Activated T-cell treated with anti-CD3 and anti-CD28 coated beads for 48 hours (primary cell): ENCODE measurements around the gene GSE1.
A peak's percentile ranks its signal among the peaks of the same experiment; 100 is the strongest.

Source experiments
- DNase-seq: peaks from one replicate; pipeline ENCODE4 v3.0.0-alpha.2; 2020; ENCODE audit warnings: low read depth

Gene GSE1

GRCh38 chr16:85706449-85707034 is 93.4 kb downstream of the GSE1 start:
- DNase-seq = no peak

GRCh38 chr16:85707528-85708095 is 94.5 kb downstream of the GSE1 start:
- DNase-seq = no peak

GRCh38 chr16:85708338-85708737 is 95.2 kb downstream of the GSE1 start:
- no peak for DNase-seq

GRCh38 chr16:85709766-85710585 is 96.9 kb downstream of the GSE1 start:
- DNase-seq = no peak

GRCh38 chr16:85710732-85711131 is 97.6 kb downstream of the GSE1 start:
- no peak for DNase-seq

GRCh38 chr16:85711982-85712587 is 99.0 kb downstream of the GSE1 start:
- no peak for DNase-seq

GRCh38 chr16:85712801-85713200 is 99.7 kb downstream of the GSE1 start:
- no peak for DNase-seq

GRCh38 chr16:85715169-85716021 is 102.3 kb downstream of the GSE1 start:
- no peak for DNase-seq

GRCh38 chr16:85716022-85716679 is 103.0 kb downstream of the GSE1 start:
- no peak for DNase-seq

- no peak for DNase-seq
Observed at GRCh38 chr16:85716680-85717038, 103.5 kb downstream of the GSE1 start.

- peak; percentile 34 for DNase-seq
Observed at GRCh38 chr16:85717393-85718152, 104.5 kb downstream of the GSE1 start.

- no peak for DNase-seq
Observed at GRCh38 chr16:85718153-85718477, 105.0 kb downstream of the GSE1 start.

- DNase-seq = no peak
Observed at GRCh38 chr16:85718682-85719081, 105.6 kb downstream of the GSE1 start.

- DNase-seq = no peak
Observed at GRCh38 chr16:85719605-85720301, 106.6 kb downstream of the GSE1 start.

- DNase-seq = no peak
Observed at GRCh38 chr16:85720302-85720637, 107.1 kb downstream of the GSE1 start.

- DNase-seq = no peak
Observed at GRCh38 chr16:85722128-85722893, 109.2 kb downstream of the GSE1 start.

GRCh38 chr16:85724126-85724879 is 111.2 kb downstream of the GSE1 start:
- DNase-seq = no peak

GRCh38 chr16:85724936-85725335 is 111.8 kb downstream of the GSE1 start:
- no peak for DNase-seq
